GM12878 (cell line): ENCODE results near the gene PINLYP. TPM values are rescaled to one million over a fixed set of nuclear protein-coding genes. Genes with fewer than 3 reads are reported as not detected.

Experiments
- ATAC-seq: fragments of 200-7000 bp; cut with Tn5 transposase; 3 replicates; pipeline ENCODE4 v1.9.1; 2020; ENCODE audit warnings: mild to moderate bottlenecking, moderate library complexity
- BruUV-seq: library from RNA; stranded (reverse); fragments of 400-500 nt; replicated peaks from 2 replicates; lab custom pipeline; 2021; lab: Mats Ljungman, UMichigan
- CTCF ChIA-PET: fragments of 300-600 bp; sonication (Branson Sonifier 250); formaldehyde crosslinking; extraction: SDS; loops from one replicate; lab custom pipeline; 2021; ENCODE audit warnings: inconsistent platforms; lab: Yijun Ruan, JAX
- POLR2A ChIA-PET: fragments of 350-600 bp; formaldehyde crosslinking; extraction: SDS; loops from one replicate; lab custom pipeline; 2021; ENCODE audit warnings: inconsistent platforms; lab: Charles Lee
- RAD21 ChIA-PET: fragments of 300-600 bp; sonication (Branson Sonifier 250); formaldehyde crosslinking; loops from one replicate; lab custom pipeline; 2023; ENCODE audit warnings: antibody characterized with exemption; ENCODE audit not compliant: unreplicated experiment; lab: Charles Lee
- SMC1A ChIA-PET: fragments of 300-600 bp; sonication (Branson Sonifier 250); formaldehyde crosslinking; loops from one replicate; lab custom pipeline; 2023; ENCODE audit not compliant: unreplicated experiment, uncharacterized antibody; lab: Charles Lee
- DNase-seq: peaks from one replicate; pipeline ENCODE4 v3.0.0-alpha.2; 2011; ENCODE audit warnings: low read depth, low spot score
- FAIRE-seq: peaks from 3 replicates; lab custom pipeline; 2011; peaks lifted over from hg19 to GRCh38; lab: Jason Lieb, UNC
- H2AFZ ChIP-seq: 2 replicates; pipeline ENCODE4 v1.6.0; 2011; ENCODE audit warnings: low read depth, low read length, control low read depth; ENCODE audit not compliant: control insufficient read depth
- H3K27ac ChIP-seq: 2 replicates; pipeline ENCODE4 v1.5.1; 2011; ENCODE audit warnings: control low read depth; ENCODE audit not compliant: control insufficient read depth, insufficient read depth
- H3K27me3 ChIP-seq, 2 experiments: replicated peaks in 1 of 2; 2 replicates each; pipeline versions ENCODE4 v1.6.0 to v1.6.1; 2011; ENCODE audit warnings: low read length in 1 of 2; ENCODE audit not compliant: control insufficient read depth in 2 of 2, insufficient read depth in 2 of 2
- H3K36me3 ChIP-seq, 2 experiments: 2 replicates each; pipeline ENCODE4 v1.5.1; 2011; ENCODE audit warnings: low read length in 1 of 2; ENCODE audit not compliant: control insufficient read depth in 2 of 2, insufficient read depth in 2 of 2
- H3K4me1 ChIP-seq: 2 replicates; pipeline ENCODE4 v1.6.1; 2011; ENCODE audit warnings: mild to moderate bottlenecking, low read length, moderate library complexity, mixed read lengths; ENCODE audit not compliant: control insufficient read depth, insufficient read depth
- H3K4me2 ChIP-seq: 2 replicates; pipeline ENCODE4 v1.6.0; 2011; ENCODE audit warnings: control low read depth; ENCODE audit not compliant: control insufficient read depth, insufficient read depth
- H3K4me3 ChIP-seq: fragments of 200-600 bp; sonication (generic); 2 replicates; pipeline ENCODE4 v1.5.1; 2016
- H3K79me2 ChIP-seq: 2 replicates; pipeline ENCODE4 v1.6.0; 2011; ENCODE audit warnings: low read length; ENCODE audit not compliant: control insufficient read depth, insufficient read depth
- H3K9ac ChIP-seq: 2 replicates; pipeline ENCODE4 v1.8.0; 2011; ENCODE audit warnings: low read length, control low read depth, mixed read lengths; ENCODE audit not compliant: control insufficient read depth, insufficient read depth
- H3K9me3 ChIP-seq: replicated peaks from 3 replicates; pipeline ENCODE4 v1.5.1; 2011; ENCODE audit warnings: mild to moderate bottlenecking, low read length; ENCODE audit not compliant: control insufficient read depth, insufficient read depth
- H4K20me1 ChIP-seq: 2 replicates; pipeline ENCODE4 v1.6.0; 2011; ENCODE audit not compliant: control insufficient read depth, insufficient read depth
- CBX5 ChIP-seq: sonication (generic); IDR thresholded peaks from 2 replicates; pipeline ENCODE4 v1.6.1; 2016; ENCODE audit warnings: low read depth, moderate library complexity, mild to moderate bottlenecking, inconsistent platforms
- CEBPB ChIP-seq, 2 experiments: fragments of 150-350 bp in 1 of 2; IDR thresholded peaks; 2 replicates each; pipeline ENCODE4 v1.6.1; 2012 to 2014; ENCODE audit warnings: low read depth in 2 of 2, low read length in 2 of 2, borderline replicate concordance in 1 of 2, inconsistent platforms in 1 of 2
- CHD2 ChIP-seq: IDR thresholded peaks from 2 replicates; pipeline ENCODE4 v1.6.1; 2011; ENCODE audit warnings: low read depth, low read length, improper control_type of control experiment, borderline replicate concordance
- DPF2 ChIP-seq: fragments of 450-650 bp; IDR thresholded peaks from 2 replicates; pipeline ENCODE4 v1.6.1; 2017; ENCODE audit warnings: mild to moderate bottlenecking
- EP300 ChIP-seq, 2 experiments: fragments of 150-350 bp in 1 of 2; IDR thresholded peaks; 2 replicates each; pipeline ENCODE4 v1.6.1; 2011 to 2012; ENCODE audit warnings: low read depth in 2 of 2, low read length in 2 of 2, borderline replicate concordance in 1 of 2, improper control_type of control experiment in 1 of 2, inconsistent platforms in 1 of 2; ENCODE audit not compliant: control insufficient read depth in 1 of 2
- FOXM1 ChIP-seq: IDR thresholded peaks from 2 replicates; pipeline ENCODE4 v1.6.1; 2012; ENCODE audit warnings: low read depth, mild to moderate bottlenecking, inconsistent platforms, low read length, moderate library complexity
- HCFC1 ChIP-seq: fragments of 150-350 bp; IDR thresholded peaks from 2 replicates; pipeline ENCODE4 v1.6.1; 2014; ENCODE audit warnings: low read length
- KDM1A ChIP-seq: fragments of 200-600 bp; sonication (generic); IDR thresholded peaks from 2 replicates; pipeline ENCODE4 v1.6.1; 2016; ENCODE audit warnings: borderline replicate concordance
- NFYA ChIP-seq: IDR thresholded peaks from 2 replicates; pipeline ENCODE4 v1.6.1; 2011; ENCODE audit warnings: low read depth, mild to moderate bottlenecking, low read length, improper control_type of control experiment, borderline replicate concordance
- RCOR1 ChIP-seq: conservative IDR thresholded peaks from 2 replicates; pipeline ENCODE4 v1.6.1; 2012; ENCODE audit warnings: low read depth, low read length, improper control_type of control experiment
- WGBS: methylation state at CpG from one replicate; pipeline ENCODE4 v1.1.6; 2016; ENCODE audit warnings: low lambda C conversion rate; ENCODE audit not compliant: insufficient replicate concordance, insufficient coverage; ENCODE audit errors: missing lambda C conversion rate; 5-methylcytosine and 5-hydroxymethylcytosine counted together
- in situ Hi-C: fragments of 300-500 bp; cut with MboI; formaldehyde crosslinking; loops from 9 replicates; pipeline ENCODE4 v1.14.3; 2018; ENCODE audit warnings: mixed read lengths
- intact Hi-C: fragments of 100-400 bp; cut with micrococcal nuclease; formaldehyde crosslinking; loops from one replicate; pipeline ENCODE4 v1.14.2; 2022; ENCODE audit not compliant: unreplicated experiment
- polyA plus RNA-seq, 11 experiments: library from polyadenylated mRNA; depleted of rRNA in 4 of 11; unstranded in 6 of 11; stranded (reverse) in 5 of 11; fragments of >200 nt; fragmentation: Nextera tagmentation in 4 of 11; fragmentation: Illumina TruSeq in 1 of 11; extraction: Ambion mirVana in 4 of 11; extraction: Trizol in 1 of 11; gene quantifications; 1 replicate in 1 of 11; 2 replicates in 10 of 11; pipeline versions ENCODE4 v1.2.1 to v1.2.3, GENCODE V29; 2011 to 2016; ENCODE audit warnings: inconsistent platforms in 2 of 11, missing spikeins in 2 of 11, low read depth in 1 of 11
- total RNA-seq, 4 experiments: library from RNA; depleted of rRNA in 3 of 4; stranded (reverse); fragments of >200 nt in 3 of 4; fragmentation: Illumina TruSeq in 1 of 4; extraction: Trizol in 1 of 4; gene quantifications; 2 replicates each; pipeline versions ENCODE4 v1.2.1 to v1.2.3, GENCODE V29; 2013 to 2021
- TF ChIP-seq, protein P1 (sequence below), 3 experiments: IDR thresholded peaks in 2 of 3; conservative IDR thresholded peaks in 1 of 3; 2 replicates each; pipeline ENCODE4 v1.5.1; 2011; ENCODE audit warnings: low read depth in 3 of 3, low read length in 3 of 3, mild to moderate bottlenecking in 3 of 3, control low read depth in 2 of 3, moderate library complexity in 2 of 3, inconsistent platforms in 1 of 3, mixed read lengths in 1 of 3; ENCODE audit not compliant: control insufficient read depth in 2 of 3, insufficient read depth in 1 of 3; ENCODE audit errors: extremely low read depth in 1 of 3
- TF ChIP-seq, protein P2 (sequence below): fragments of 450-650 bp; IDR thresholded peaks from 2 replicates; pipeline ENCODE4 v1.6.1; 2017; ENCODE audit warnings: antibody characterized with exemption, mild to moderate bottlenecking, moderate library complexity

The PINLYP gene
- total and polyA plus RNA-seq, 10 of the 15 experiments (the other 5 are each of a cell fraction or from before 2014, with no cell fraction given) = 1.0 to 26.9 (median 11.4) TPM

DNA sequence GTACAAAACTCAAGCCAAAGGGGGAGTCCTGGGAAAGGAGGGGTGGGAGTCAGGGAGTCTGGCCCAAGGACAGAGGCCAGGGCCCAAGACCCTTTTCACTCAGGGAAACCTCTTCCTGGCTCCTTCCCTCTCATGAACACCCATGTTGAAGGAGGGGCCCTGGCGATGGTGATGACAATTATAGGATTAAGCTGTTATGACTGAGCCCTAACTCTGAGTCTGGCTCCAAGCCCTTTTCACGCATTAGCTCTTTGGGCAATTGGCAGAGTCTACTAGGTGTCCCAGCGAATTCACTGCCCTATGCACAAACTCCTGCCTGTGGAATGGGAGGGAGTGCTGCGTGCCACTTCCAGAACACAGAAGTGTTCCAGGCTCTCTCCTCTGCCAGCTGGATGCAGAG is 21.9 kb upstream of the PINLYP start (continued):
- TF ChIP-seq, protein P1, sequence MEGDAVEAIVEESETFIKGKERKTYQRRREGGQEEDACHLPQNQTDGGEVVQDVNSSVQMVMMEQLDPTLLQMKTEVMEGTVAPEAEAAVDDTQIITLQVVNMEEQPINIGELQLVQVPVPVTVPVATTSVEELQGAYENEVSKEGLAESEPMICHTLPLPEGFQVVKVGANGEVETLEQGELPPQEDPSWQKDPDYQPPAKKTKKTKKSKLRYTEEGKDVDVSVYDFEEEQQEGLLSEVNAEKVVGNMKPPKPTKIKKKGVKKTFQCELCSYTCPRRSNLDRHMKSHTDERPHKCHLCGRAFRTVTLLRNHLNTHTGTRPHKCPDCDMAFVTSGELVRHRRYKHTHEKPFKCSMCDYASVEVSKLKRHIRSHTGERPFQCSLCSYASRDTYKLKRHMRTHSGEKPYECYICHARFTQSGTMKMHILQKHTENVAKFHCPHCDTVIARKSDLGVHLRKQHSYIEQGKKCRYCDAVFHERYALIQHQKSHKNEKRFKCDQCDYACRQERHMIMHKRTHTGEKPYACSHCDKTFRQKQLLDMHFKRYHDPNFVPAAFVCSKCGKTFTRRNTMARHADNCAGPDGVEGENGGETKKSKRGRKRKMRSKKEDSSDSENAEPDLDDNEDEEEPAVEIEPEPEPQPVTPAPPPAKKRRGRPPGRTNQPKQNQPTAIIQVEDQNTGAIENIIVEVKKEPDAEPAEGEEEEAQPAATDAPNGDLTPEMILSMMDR (IDR thresholded peaks at IDR 0.05 in 2 of 3, conservative IDR thresholded peaks at IDR 0.05 in 1 of 3; ENCODE audit: control insufficient read depth in 2 of 3, extremely low read depth in 1 of 3, insufficient read depth in 1 of 3, low read depth in 3 of 3, low read length in 3 of 3) = no peak
- TF ChIP-seq CEBPB (IDR thresholded peaks at IDR 0.05; ENCODE audit: borderline replicate concordance in 1 of 2, low read depth in 2 of 2, low read length in 2 of 2) = no peak

DNA sequence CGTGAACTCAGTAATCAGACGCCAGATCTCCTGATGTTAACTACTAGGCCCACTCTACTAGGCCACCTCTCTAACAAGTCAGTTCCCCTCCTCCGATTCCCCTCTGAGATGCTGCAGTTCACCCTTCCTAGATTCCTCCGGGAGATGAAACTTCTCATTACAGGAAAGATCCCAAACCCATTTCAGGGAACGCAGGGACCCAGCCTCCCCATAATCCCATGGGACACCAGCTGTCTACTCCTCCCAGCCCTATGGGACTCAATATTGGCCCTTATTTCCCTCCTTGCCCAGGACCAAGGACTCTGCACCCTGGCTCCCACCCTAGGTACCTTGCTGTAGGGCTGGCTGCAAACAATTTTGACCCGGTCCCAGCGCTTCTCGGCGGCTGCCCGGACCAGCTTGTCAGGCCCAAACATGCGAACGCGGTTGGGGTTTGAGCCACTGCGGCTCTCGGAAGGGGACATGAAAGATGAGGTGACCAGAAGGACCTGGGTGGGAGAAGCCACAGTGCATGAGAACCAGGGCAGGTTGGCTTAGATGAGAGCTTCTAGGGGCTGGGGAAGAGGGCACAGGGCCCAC is 21.2 kb upstream of the PINLYP start:
- H3K4me3 ChIP-seq = no peak overlapping the region
- H3K9me3 ChIP-seq = no peaks in the 10 kb centered on the region
- no peaks in the 10 kb centered on the region for H4K20me1 ChIP-seq
- no peak for FAIRE-seq
- ChIA-PET POLR2A (no interaction called here), RAD21 (interaction anchor here (0.6 to 4.8 kb wide), 8 partner anchors 17 to 255 kb away, joined by 3 to 92 read pairs (median 4); partner anchors contain the start of genes IRGQ and ZNF576), CTCF (interaction anchor here (0.5 to 10.1 kb wide), 29 partner anchors 9 to 519 kb away, joined by 3 to 169 read pairs (median 6); partner anchors contain the start of genes IRGQ, PINLYP, XRCC1 and ZNF428), SMC1A (interaction anchor here (0.8 to 3.4 kb wide), 17 partner anchors 9 to 252 kb away, joined by 3 to 59 read pairs (median 4); partner anchors contain the start of genes IRGQ, ZNF575 and ZNF576)
- no peak for DNase-seq
- no peak overlapping the region for H3K9ac ChIP-seq
- TF ChIP-seq RCOR1 (no peak), KDM1A (no peak), HCFC1 (no peak), DPF2 (no peak), CBX5 (no peak), CHD2 (no peak), EP300 (IDR thresholded peaks at IDR 0.05; ENCODE audit: borderline replicate concordance in 1 of 2, control insufficient read depth in 1 of 2, low read depth in 2 of 2, low read length in 2 of 2) (no peak), NFYA (no peak), FOXM1 (no peak)
- TF ChIP-seq, protein P2, sequence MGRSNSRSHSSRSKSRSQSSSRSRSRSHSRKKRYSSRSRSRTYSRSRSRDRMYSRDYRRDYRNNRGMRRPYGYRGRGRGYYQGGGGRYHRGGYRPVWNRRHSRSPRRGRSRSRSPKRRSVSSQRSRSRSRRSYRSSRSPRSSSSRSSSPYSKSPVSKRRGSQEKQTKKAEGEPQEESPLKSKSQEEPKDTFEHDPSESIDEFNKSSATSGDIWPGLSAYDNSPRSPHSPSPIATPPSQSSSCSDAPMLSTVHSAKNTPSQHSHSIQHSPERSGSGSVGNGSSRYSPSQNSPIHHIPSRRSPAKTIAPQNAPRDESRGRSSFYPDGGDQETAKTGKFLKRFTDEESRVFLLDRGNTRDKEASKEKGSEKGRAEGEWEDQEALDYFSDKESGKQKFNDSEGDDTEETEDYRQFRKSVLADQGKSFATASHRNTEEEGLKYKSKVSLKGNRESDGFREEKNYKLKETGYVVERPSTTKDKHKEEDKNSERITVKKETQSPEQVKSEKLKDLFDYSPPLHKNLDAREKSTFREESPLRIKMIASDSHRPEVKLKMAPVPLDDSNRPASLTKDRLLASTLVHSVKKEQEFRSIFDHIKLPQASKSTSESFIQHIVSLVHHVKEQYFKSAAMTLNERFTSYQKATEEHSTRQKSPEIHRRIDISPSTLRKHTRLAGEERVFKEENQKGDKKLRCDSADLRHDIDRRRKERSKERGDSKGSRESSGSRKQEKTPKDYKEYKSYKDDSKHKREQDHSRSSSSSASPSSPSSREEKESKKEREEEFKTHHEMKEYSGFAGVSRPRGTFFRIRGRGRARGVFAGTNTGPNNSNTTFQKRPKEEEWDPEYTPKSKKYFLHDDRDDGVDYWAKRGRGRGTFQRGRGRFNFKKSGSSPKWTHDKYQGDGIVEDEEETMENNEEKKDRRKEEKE = no peak
- ATAC-seq = no peak
- no peaks in the 10 kb centered on the region for H3K4me1 ChIP-seq
- H2AFZ ChIP-seq = no peak overlapping the region
- peaks cover 11 to 13% of the 10 kb centered on the region in 2 experiments; a peak in 3 of 4 replicates for H3K36me3 ChIP-seq
- H3K4me2 ChIP-seq = no peak overlapping the region
- H3K27me3 ChIP-seq = no peaks in the 10 kb centered on the region
- intact Hi-C loops (no loop called here), in situ Hi-C loops (no loop called here)
- 95% methylated on average over 15 of the region's 15 CpGs for WGBS
- H3K27ac ChIP-seq = no peak overlapping the region
- BruUV-seq = no TSS peak
- no peaks in the 10 kb centered on the region for H3K79me2 ChIP-seq
